ENCODE data around the gene PEX14.

Gene PEX14

DNA sequence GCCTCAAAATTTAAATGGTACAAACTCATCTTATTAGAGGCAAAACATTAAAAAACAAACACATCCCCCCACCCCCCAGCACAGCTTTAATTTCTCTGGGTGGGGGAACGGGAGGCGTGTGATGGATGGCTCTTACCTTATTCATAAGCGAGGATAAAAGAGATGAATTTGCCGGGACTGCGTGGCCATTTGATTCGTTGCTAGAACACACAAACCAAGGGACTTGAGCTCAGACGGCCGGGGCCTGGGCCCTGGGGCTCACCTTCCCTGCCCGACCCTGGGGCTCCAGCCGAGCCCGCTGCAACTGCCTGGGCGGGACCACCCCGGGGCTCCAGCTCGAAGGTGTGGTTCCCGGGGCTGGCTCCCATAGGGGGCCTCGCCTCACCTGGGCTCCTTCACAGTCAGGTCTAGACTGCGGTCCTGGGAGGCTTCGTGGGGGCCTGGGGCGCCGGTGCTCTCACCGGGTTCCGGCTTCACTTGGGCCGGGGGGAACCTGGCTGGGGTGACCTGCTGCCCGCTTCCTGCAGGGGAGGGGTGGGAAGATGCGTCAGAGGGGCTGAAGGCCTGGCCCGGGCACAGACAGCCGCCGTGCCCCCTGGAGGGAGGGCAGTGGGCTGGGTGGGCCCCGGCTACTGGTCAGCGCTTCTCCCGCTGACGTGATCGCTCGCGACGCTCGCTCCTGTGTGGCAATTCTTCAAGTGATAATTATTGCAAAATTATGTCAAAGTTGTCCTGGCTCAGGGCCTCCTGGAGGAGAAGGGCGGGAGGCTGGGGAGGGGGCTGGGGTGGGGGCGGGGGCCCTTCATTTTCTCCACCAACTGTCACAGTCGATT lies 176.0 kb downstream of the PEX14 start:
- no peak for DNase-seq (ENCODE audit: low spot score)

DNA sequence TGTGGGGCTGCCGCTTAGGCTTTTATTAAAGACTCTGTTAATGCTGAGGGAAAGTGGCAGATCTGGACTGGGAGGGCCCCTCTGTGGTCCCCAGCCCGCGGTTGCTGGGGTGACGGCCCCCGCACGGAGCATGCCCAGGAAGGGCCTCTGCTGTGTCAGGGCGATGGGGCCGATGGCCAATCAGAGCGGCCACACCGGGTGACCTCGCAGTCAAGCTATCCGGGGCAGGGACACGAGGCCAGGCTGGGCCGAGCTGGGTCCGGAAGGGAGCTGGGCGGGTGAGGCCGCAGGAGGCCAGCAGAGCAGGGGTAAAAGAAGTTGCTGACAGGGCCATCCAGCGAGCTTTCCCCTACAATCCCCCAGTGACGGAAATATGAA lies 176.6 kb downstream of the PEX14 start:
- DNase-seq (ENCODE audit: low spot score) = no peak

GRCh38 chr1:10651793-10652192 lies 177.0 kb downstream of the PEX14 start:
- DNase-seq (ENCODE audit: low spot score) = no peak

DNA sequence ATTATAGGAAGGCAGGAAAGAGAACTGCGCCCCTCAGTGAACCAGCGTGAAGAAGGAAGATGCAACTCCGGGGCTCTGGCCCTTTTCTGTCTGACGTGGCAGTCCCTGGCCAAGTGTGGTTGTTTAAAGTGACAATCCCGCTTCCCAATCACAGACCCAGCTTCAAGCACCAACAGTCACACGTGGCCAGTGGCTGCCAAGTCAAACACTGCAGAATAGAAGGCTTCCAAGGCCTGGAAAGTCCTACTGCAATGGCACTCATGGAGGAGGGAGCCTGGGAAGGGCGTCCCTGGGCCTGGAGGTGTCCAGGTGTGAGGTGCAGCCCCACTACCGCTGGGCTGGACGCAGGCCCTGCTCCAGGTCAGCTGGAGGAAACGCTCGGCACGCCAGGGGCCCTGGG lies 177.9 kb downstream of the PEX14 start:
- DNase-seq (ENCODE audit: low spot score) = no peak

GRCh38 chr1:10653370-10654125 lies 178.8 kb downstream of the PEX14 start:
- DNase-seq (ENCODE audit: low spot score) = no peak

DNA sequence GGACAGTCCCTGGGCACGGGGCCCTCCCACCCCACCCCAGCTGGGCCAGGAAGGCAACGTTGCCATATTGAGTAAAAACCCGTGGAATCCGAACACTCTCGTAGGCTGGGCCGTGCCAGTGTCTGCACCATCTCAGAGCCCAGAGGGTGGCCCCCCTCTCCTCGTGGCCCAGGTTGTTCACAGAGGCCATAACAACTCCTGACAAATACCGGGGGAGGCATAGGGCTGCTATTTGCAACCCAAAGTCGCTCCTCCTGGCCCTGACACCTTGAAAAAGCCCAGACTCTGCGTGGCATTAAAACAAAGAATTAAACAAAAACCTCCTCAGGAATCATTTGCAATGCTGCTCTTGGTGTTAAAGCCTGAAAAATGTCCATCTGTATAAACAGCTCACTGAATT lies 180.3 kb downstream of the PEX14 start:
- DNase-seq (ENCODE audit: low spot score) = no peak

GRCh38 chr1:10656431-10656830 lies 181.7 kb downstream of the PEX14 start:
- DNase-seq (ENCODE audit: low spot score) = no peak

DNA sequence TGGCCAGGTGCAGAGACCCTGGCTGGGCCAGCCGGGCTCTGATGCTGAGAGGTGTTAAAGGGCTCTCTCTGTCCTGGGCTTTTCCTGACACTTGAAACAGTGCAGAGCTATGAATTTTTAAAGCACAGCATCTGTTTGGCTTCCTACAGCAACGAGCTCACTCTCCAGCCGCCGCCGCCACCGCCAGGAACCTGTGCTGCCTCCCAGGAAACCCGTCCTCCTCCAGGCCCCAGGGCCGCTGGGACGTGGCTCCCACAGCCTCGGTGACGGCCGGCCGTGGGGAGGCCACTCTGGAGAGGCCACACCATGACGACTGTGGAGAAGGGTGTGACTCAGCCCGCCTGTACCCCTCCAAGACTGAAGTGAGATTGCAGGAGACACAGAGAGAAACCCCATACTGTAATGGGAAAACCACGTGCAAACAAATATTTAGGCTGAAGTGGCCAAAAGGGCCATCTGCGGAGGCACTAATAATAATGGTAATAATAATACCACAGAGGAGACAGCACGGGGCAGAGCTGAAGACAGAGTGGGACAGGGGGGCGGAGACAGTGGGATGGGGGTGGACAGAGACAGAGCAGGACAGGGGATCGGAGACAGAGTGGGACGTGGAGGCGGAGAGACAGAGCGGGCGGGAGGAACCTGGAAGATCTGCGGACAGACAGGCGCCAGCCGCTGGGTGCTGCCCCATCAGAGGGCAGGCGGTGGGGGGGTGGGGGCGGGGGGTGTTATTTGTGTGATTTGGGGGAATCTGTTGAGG lies 182.5 kb downstream of the PEX14 start:
- DNase-seq (ENCODE audit: low spot score) = no peak

- DNase-seq (ENCODE audit: low spot score) = no peak
Measured at GRCh38 chr1:10658396-10659066, 183.8 kb downstream of the PEX14 start.

DNA sequence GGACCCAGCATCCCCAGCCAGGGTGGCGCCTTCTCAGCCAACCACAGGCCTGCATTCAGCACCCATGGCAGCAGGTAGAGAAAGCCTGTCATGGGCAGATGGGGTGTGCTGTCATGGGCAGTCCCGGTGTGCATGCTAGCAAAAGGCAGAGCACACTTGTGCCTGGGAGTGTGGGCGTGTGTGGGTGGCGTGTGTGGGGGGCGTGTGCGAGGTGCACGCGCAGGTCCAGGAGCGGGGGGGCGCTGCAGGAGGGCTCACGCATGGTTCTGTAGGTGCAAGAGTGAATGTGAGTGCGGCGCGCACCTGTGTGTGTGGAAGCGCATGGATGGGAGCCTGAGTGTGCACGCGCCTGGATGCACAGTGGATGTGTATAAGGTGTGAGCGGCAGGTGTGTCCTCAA lies 184.5 kb downstream of the PEX14 start:
- DNase-seq (ENCODE audit: low spot score) = no peak

- no peak for DNase-seq (ENCODE audit: low spot score)
Measured at GRCh38 chr1:10659646-10660540, 185.1 kb downstream of the PEX14 start.

DNA sequence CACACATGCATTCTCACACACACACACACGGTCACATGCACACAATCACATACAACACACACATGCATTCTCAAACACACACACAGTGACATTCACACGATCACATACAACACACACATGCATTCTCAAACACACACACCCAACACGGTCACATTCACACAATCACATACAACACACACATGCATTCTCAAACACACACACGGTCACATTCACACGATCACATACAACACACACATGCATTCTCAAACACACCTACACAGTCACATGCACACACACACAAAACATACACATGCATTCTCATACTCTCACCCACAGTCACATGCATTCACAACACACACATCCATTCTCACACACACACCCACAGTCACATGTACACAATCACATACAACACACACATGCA lies 186.7 kb downstream of the PEX14 start:
- DNase-seq (ENCODE audit: low spot score) = no peak

- DNase-seq (ENCODE audit: low spot score) = no peak
Measured at GRCh38 chr1:10662090-10662688, 187.4 kb downstream of the PEX14 start.

DNA sequence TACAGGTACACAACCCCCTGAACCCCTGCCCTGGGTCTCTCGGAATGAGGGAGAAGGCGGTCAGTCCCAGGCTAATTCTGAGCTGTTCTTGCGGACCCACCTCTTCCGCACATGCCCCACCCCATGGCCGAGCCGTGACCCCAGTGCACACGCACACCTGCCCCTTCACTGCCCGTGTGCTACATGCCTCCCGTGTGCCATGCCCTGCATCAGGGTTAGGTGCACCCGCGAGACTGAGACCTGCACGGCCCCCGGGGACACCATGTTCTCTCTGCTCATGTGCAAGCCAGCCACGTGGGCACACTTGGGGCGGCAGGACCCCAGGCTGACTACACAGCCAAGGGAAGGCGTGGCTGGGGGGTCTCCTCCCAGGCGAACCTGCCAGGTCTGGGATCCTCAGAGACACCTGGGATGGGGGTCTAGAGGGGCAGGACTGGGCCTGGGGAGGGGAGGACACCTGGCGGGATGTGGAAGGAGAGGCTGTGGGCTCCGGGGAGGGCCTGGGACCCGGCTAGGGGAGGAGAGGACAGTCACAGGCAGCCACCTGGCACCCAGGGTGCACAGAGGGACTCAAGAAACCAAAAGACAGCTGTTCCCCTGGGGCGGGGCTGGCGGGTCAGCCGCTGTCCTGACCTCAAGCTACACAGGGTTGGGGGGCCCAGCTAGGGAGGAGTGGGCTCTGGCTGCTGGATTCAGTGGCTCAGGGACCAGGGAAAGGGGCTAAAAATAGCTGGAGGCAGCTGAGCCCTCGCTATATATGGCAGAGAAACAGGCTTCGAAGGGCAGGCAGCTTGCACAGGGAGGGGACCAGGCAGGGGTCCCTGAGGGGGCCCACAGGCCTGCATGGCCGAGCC lies 188.3 kb downstream of the PEX14 start:
- no peak for DNase-seq (ENCODE audit: low spot score)

DNA sequence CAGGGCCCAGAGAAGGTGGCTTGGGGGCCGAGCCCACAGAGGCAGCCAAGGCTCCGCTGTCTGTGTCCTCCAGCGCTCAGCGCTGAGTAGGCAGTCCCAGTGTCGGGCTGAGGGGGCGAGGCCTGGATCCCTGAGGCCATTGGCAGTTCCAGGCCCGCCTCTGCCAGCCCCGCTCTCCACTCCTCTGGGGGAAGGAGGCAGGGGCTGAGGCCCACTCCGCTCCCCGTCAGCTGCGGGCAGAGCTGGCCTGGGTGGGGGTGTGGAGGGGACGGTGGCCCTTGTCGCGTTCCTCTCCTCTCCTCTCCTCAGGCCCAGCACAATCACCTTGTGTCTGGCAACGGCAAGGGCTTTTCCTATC lies 188.9 kb downstream of the PEX14 start:
- DNase-seq (ENCODE audit: low spot score) = no peak

- no peak for DNase-seq (ENCODE audit: low spot score)
Measured at GRCh38 chr1:10664251-10664650, 189.5 kb downstream of the PEX14 start.

DNA sequence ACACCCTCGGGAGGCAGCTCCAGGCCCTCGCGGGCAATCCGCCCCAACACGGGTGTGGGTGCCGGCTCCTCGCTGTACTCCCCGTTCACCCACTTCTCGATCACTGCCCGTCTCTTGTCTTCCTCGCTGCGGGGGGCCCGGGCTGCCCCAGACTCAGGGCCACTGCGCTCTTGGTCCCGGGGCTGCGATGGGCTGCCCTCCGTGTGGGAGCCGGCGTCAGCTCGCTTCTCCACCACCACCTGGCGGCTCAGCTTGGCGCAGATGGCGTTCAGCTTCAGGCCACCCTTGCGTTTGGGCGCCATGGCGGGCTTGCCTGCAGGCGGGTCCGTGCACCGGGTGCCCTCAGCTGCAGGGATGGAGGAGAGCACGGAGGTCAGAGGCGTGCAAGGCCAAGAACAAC lies 190.5 kb downstream of the PEX14 start:
- no peak for DNase-seq (ENCODE audit: low spot score)

DNA sequence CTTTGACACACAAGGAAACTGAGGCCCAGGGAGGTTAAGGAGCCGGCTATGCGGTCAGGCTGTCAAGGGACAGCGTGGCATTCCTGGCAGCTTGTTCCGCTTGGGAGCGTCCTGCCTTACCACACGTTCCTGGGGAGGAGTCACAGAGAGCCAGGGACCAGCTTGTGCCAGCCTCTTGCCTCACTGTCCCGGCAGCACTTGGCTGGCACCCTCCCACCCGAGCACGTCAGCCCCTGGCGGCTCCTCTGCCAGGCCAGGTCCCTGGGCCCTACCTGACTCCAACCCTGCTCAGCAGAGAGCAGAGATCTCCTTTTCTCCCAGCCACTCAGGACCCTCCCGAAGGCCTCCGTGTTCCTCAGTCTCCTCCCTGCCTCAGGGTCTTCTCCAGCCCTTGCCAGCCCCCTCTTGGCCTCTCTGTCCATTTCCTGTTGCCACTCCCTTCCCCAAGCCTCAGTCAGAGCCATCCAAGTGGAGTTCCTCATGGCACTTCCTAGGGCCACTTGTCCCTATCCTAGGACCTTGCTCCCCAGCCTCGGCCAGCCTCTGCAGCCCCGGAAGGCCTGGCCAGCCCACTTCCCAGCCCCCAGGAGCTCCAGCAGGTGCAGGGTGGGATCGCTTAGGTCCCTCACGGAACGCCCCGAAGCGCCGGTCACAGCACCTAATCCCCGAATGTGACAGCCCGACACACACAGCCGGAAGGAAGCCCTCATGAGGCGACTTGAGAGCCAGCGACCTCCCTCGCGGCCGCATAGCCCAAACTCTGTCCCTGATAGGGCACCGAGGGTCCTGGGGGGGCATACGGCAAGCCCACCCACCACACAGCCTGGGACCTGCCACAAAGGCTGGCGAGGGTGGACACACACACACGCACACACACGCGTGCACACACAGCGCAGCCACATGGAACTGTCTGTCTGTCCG lies 191.4 kb downstream of the PEX14 start:
- no peak for DNase-seq (ENCODE audit: low spot score)
